H1 (cell line): Measurements from ENCODE around the gene TXNDC2.

Experiments
- CEBPB ChIP-seq: IDR thresholded peaks from 2 replicates; pipeline ENCODE4 v1.6.1; 2012; ENCODE audit warnings: low read depth, low read length
- EP300 ChIP-seq, 2 experiments: IDR thresholded peaks; 1 replicate in 1 of 2; 2 replicates in 1 of 2; pipeline ENCODE4 v1.6.1; 2011 to 2012; ENCODE audit warnings: low read depth in 2 of 2, low read length in 2 of 2, mild to moderate bottlenecking in 2 of 2, borderline replicate concordance in 1 of 2, inconsistent platforms in 1 of 2, moderate library complexity in 1 of 2
- EZH2 ChIP-seq: fragments of 200-600 bp; sonication (generic); IDR thresholded peaks from 2 replicates; pipeline ENCODE4 v1.7.1; 2012; ENCODE audit warnings: low read depth, mild to moderate bottlenecking, moderate library complexity, low read length, inconsistent platforms; ENCODE audit not compliant: severe bottlenecking
- GABPA ChIP-seq: IDR thresholded peaks from 2 replicates; pipeline ENCODE4 v1.6.1; 2011; ENCODE audit warnings: mild to moderate bottlenecking, low read length, moderate library complexity, borderline replicate concordance; ENCODE audit not compliant: insufficient read depth
- POLR2A ChIP-seq, 2 experiments: IDR thresholded peaks; 1 replicate in 1 of 2; 2 replicates in 1 of 2; pipeline ENCODE4 v1.6.1; 2011; ENCODE audit warnings: low read depth in 2 of 2, low read length in 2 of 2, mild to moderate bottlenecking in 2 of 2; ENCODE audit errors: control extremely low read depth in 1 of 2
- POLR2AphosphoS5 ChIP-seq: IDR thresholded peaks from 2 replicates; pipeline ENCODE4 v1.6.1; 2011; ENCODE audit warnings: low read depth, low read length
- RAD21 ChIP-seq, 2 experiments: IDR thresholded peaks in 1 of 2; conservative IDR thresholded peaks in 1 of 2; 2 replicates each; pipeline ENCODE4 v1.6.1; 2011; ENCODE audit warnings: low read depth in 2 of 2, low read length in 2 of 2, improper control_type of control experiment in 1 of 2, inconsistent platforms in 1 of 2, mild to moderate bottlenecking in 1 of 2, moderate library complexity in 1 of 2
- RFX5 ChIP-seq: IDR thresholded peaks from 2 replicates; pipeline ENCODE4 v1.6.1; 2011; ENCODE audit warnings: low read depth, low read length, improper control_type of control experiment, borderline replicate concordance
- SIN3A ChIP-seq, 2 experiments: IDR thresholded peaks in 1 of 2; conservative IDR thresholded peaks in 1 of 2; 2 replicates each; pipeline ENCODE4 v1.6.1; 2011 to 2012; ENCODE audit warnings: low read length in 2 of 2, improper control_type of control experiment in 1 of 2, low read depth in 1 of 2, mild to moderate bottlenecking in 1 of 2
- TAF1 ChIP-seq: IDR thresholded peaks from 2 replicates; pipeline ENCODE4 v1.6.1; 2011; ENCODE audit warnings: mild to moderate bottlenecking, low read depth, low read length
- TF ChIP-seq, protein P1 (sequence below), 3 experiments: IDR thresholded peaks; 1 replicate in 2 of 3; 2 replicates in 1 of 3; pipeline versions ENCODE4 v1.5.1 to v1.6.1; 2011; ENCODE audit warnings: low read length in 3 of 3, mild to moderate bottlenecking in 3 of 3, inconsistent platforms in 2 of 3, low read depth in 1 of 3, moderate library complexity in 1 of 3; ENCODE audit not compliant: insufficient read depth in 1 of 3; ENCODE audit errors: control extremely low read depth in 1 of 3

- TF ChIP-seq, protein P1, sequence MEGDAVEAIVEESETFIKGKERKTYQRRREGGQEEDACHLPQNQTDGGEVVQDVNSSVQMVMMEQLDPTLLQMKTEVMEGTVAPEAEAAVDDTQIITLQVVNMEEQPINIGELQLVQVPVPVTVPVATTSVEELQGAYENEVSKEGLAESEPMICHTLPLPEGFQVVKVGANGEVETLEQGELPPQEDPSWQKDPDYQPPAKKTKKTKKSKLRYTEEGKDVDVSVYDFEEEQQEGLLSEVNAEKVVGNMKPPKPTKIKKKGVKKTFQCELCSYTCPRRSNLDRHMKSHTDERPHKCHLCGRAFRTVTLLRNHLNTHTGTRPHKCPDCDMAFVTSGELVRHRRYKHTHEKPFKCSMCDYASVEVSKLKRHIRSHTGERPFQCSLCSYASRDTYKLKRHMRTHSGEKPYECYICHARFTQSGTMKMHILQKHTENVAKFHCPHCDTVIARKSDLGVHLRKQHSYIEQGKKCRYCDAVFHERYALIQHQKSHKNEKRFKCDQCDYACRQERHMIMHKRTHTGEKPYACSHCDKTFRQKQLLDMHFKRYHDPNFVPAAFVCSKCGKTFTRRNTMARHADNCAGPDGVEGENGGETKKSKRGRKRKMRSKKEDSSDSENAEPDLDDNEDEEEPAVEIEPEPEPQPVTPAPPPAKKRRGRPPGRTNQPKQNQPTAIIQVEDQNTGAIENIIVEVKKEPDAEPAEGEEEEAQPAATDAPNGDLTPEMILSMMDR (IDR thresholded peaks at IDR 0.05; ENCODE audit: control extremely low read depth in 1 of 3, insufficient read depth in 1 of 3, low read depth in 1 of 3, low read length in 3 of 3) = no peak
- TF ChIP-seq RAD21 (IDR thresholded peaks at IDR 0.05 in 1 of 2, conservative IDR thresholded peaks at IDR 0.05 in 1 of 2; ENCODE audit: low read depth in 2 of 2, low read length in 2 of 2) (no peak), GABPA (no peak), EP300 (IDR thresholded peaks at IDR 0.05; ENCODE audit: borderline replicate concordance in 1 of 2, low read depth in 2 of 2, low read length in 2 of 2) (no peak), TAF1 (no peak), POLR2A (IDR thresholded peaks at IDR 0.05; ENCODE audit: control extremely low read depth in 1 of 2, low read depth in 2 of 2, low read length in 2 of 2) (no peak), SIN3A (conservative IDR thresholded peaks at IDR 0.05 in 1 of 2, IDR thresholded peaks at IDR 0.05 in 1 of 2; ENCODE audit: low read depth in 1 of 2, low read length in 2 of 2) (no peak), POLR2AphosphoS5 (no peak), RFX5 (no peak), EZH2 (no peak), CEBPB (no peak)
Measured at GRCh38 chr18:9872823-9873222, 12.9 kb upstream of the TXNDC2 start.
